ENCODE data around the gene MAML3. TPM values are rescaled to one million over a fixed set of nuclear protein-coding genes. Genes with fewer than 3 reads are reported as not detected.

The MAML3 gene
- total and polyA plus RNA-seq, 2 of the 13 experiments (the other 11 are each of a cell fraction or from before 2014, with no cell fraction given), result 0.05 to 0.13 TPM

- TF ChIP-seq DDIT3 (CRISPR knock-in tag; IDR thresholded peaks at IDR 0.05) (no peak), HOXA9 (CRISPR knock-in tag; IDR thresholded peaks at IDR 0.05; ENCODE audit: borderline replicate concordance) (no peak)
Measured at GRCh38 chr4:139978692-139979091, 175.3 kb downstream of the MAML3 start (continued).

GRCh38 chr4:139977838-139978609 lies 176.0 kb downstream of the MAML3 start:
- Histone ChIP-seq H4K20me1 (ENCODE audit: insufficient read depth, low read length) (no peaks in the 10 kb centered on the region), H3K79me2 (ENCODE audit: insufficient read depth, low read length) (no peaks in the 10 kb centered on the region)
- DNase-seq (ENCODE audit: low spot score), result no peak

GRCh38 chr4:139975830-139976272 lies 178.1 kb downstream of the MAML3 start:
- in situ Hi-C loops (cut with HindIII; ENCODE audit: extremely low pct_ligation_motif_present, low pct_unique_long_range_greater_than_20kb), result no loop called here
- TF ChIP-seq NFE2 (CRISPR knock-in tag; IDR thresholded peaks at IDR 0.05) (no peak), ZNF556 (CRISPR knock-in tag; IDR thresholded peaks at IDR 0.05; ENCODE audit: borderline replicate concordance) (no peak), GATA4 (IDR thresholded peaks at IDR 0.05; ENCODE audit: borderline replicate concordance, low read depth) (no peak), ZFP91 (CRISPR knock-in tag; IDR thresholded peaks at IDR 0.05; ENCODE audit: borderline replicate concordance) (no peak), KAT7 (CRISPR knock-in tag; IDR thresholded peaks at IDR 0.05; ENCODE audit: borderline replicate concordance) (no peak), RFX3 (CRISPR knock-in tag; IDR thresholded peaks at IDR 0.05) (no peak), TBX2 (CRISPR knock-in tag; IDR thresholded peaks at IDR 0.05; ENCODE audit: borderline replicate concordance) (no peak), NCOR1 (IDR thresholded peaks at IDR 0.05; ENCODE audit: borderline replicate concordance, low read length) (no peak)

More at GRCh38 chr4:139977838-139978609, 176.0 kb downstream of the MAML3 start:
- no TSS peak for BruUV-seq (replicated peaks)
- no peak for FAIRE-seq
- Histone ChIP-seq H2AFZ (ENCODE audit: low read length) (no peak overlapping the region), H3K9me3 (ENCODE audit: low read length) (no peaks in the 10 kb centered on the region), H3K4me2 (ENCODE audit: low read depth, low read length) (no peak overlapping the region), H3K27me3 (ENCODE audit: control insufficient read depth in 1 of 2, insufficient read depth in 2 of 2, low read length in 2 of 2) (peaks cover 1 to 4% of the 10 kb centered on the region in 2 experiments; a peak in 3 of 5 replicates), H3K9ac (ENCODE audit: insufficient read depth, low read depth, low read length) (no peak overlapping the region), H3K4me1 (ENCODE audit: insufficient read depth, low read length) (no peaks in the 10 kb centered on the region), H3K4me3 (replicated peaks in 1 of 3; ENCODE audit: insufficient read depth in 1 of 3, low read depth in 2 of 3, low read length in 3 of 3) (no peak overlapping the region), H3K27ac (ENCODE audit: extremely low read length, insufficient read depth, low read length) (no peak overlapping the region), H3K36me3 (replicated peaks in 1 of 2; ENCODE audit: control insufficient read depth in 1 of 2, insufficient read depth in 2 of 2, low read length in 2 of 2) (no peaks in the 10 kb centered on the region)
- ChIA-PET CTCF (ENCODE audit: low intra/inter-chr PET ratio, low total read pairs) (no interaction called here), POLR2A (no interaction called here)
- WGBS (ENCODE audit: low lambda C conversion rate), result 6% methylated on average over 3 of the region's 3 CpGs
- intact Hi-C loops (cut with micrococcal nuclease; ENCODE audit: unreplicated experiment) (no loop called here), in situ Hi-C loops (cut with HindIII; ENCODE audit: extremely low pct_ligation_motif_present, low pct_unique_long_range_greater_than_20kb) (no loop called here)
- no peak for ATAC-seq
- TF ChIP-seq ZNF616 (CRISPR knock-in tag; IDR thresholded peaks at IDR 0.05; ENCODE audit: low read depth) (no peak), ZNF747 (CRISPR knock-in tag; IDR thresholded peaks at IDR 0.05; ENCODE audit: borderline replicate concordance) (no peak), ZNF333 (CRISPR knock-in tag; IDR thresholded peaks at IDR 0.05; ENCODE audit: borderline replicate concordance) (no peak), U2AF1 (optimal IDR thresholded peaks at IDR 0.05; ENCODE audit: low read depth, low read length) (no peak), NKX3-1 (CRISPR knock-in tag; IDR thresholded peaks at IDR 0.05) (no peak), SMARCE1 (IDR thresholded peaks at IDR 0.05; ENCODE audit: borderline replicate concordance) (no peak), ZNF274 (CRISPR knock-in tag; IDR thresholded peaks at IDR 0.05) (no peak)

More at GRCh38 chr4:139975830-139976272, 178.1 kb downstream of the MAML3 start:
- Histone ChIP-seq H3K27me3 (ENCODE audit: control insufficient read depth in 1 of 2, insufficient read depth in 2 of 2, low read length in 2 of 2) (peaks cover 0 to 1% of the 10 kb centered on the region in 2 experiments; a peak in 2 of 5 replicates), H3K36me3 (replicated peaks in 1 of 2; ENCODE audit: control insufficient read depth in 1 of 2, insufficient read depth in 2 of 2, low read length in 2 of 2) (no peaks in the 10 kb centered on the region), H2AFZ (ENCODE audit: low read length) (no peak overlapping the region), H3K79me2 (ENCODE audit: insufficient read depth, low read length) (no peaks in the 10 kb centered on the region), H3K27ac (ENCODE audit: extremely low read length, insufficient read depth, low read length) (no peak overlapping the region), H3K9me3 (ENCODE audit: low read length) (no peaks in the 10 kb centered on the region), H3K4me3 (replicated peaks in 1 of 3; ENCODE audit: insufficient read depth in 1 of 3, low read depth in 2 of 3, low read length in 3 of 3) (no peak overlapping the region), H4K20me1 (ENCODE audit: insufficient read depth, low read length) (no peaks in the 10 kb centered on the region), H3K4me1 (ENCODE audit: insufficient read depth, low read length) (no peaks in the 10 kb centered on the region), H3K9ac (ENCODE audit: insufficient read depth, low read depth, low read length) (no peak overlapping the region), H3K4me2 (ENCODE audit: low read depth, low read length) (no peak overlapping the region)
- BruUV-seq (replicated peaks), result no TSS peak
- intact Hi-C loops (cut with micrococcal nuclease; ENCODE audit: unreplicated experiment), result no loop called here
- ATAC-seq (no peak), DNase-seq (ENCODE audit: low spot score) (no peak), FAIRE-seq (no peak)
- ChIA-PET POLR2A (no interaction called here), CTCF (ENCODE audit: low intra/inter-chr PET ratio, low total read pairs) (no interaction called here)
- 10% methylated on average over 1 of the region's 1 CpG for WGBS (ENCODE audit: low lambda C conversion rate)

All from HepG2 (cell line).